Pulmonary artery endothelial cell (primary cell): Measurements from ENCODE around the gene DGKD. TPM values are rescaled to one million over a fixed set of nuclear protein-coding genes. Genes with fewer than 3 reads are reported as not detected.

Source experiments
- DNase-seq: peaks from one replicate; pipeline ENCODE4 v3.0.0-alpha.2; 2011; ENCODE audit warnings: low read depth, low spot score
- total RNA-seq: library from RNA; depleted of rRNA; stranded (reverse); fragments of >200 nt; gene quantifications from 2 replicates; pipeline ENCODE4 v1.2.3, GENCODE V29; 2014

DGKD gene
- total RNA-seq, 1 donor from 2014 or later: 6.9 TPM

GRCh38 chr2:233426619-233427342 lies 72.5 kb downstream of the DGKD start:
- DNase-seq: no peak

- DNase-seq: no peak
Measured at GRCh38 chr2:233428008-233428407, 73.7 kb downstream of the DGKD start.

- DNase-seq: no peak
Measured at GRCh38 chr2:233428438-233428837, 74.1 kb downstream of the DGKD start.

GRCh38 chr2:233429175-233429897 lies 75.0 kb downstream of the DGKD start:
- no peak for DNase-seq

- no peak for DNase-seq
Measured at GRCh38 chr2:233430081-233430480, 75.8 kb downstream of the DGKD start.

- DNase-seq: no peak
Measured at GRCh38 chr2:233430651-233431050, 76.4 kb downstream of the DGKD start.

- no peak for DNase-seq
Measured at GRCh38 chr2:233433029-233433428, 78.7 kb downstream of the DGKD start.

- DNase-seq: no peak
Measured at GRCh38 chr2:233433794-233434193, 79.5 kb downstream of the DGKD start.

- DNase-seq: no peak
Measured at GRCh38 chr2:233434666-233435330, 80.5 kb downstream of the DGKD start.

- DNase-seq: no peak
Measured at GRCh38 chr2:233435436-233436190, 81.3 kb downstream of the DGKD start.

- DNase-seq: no peak
Measured at GRCh38 chr2:233436191-233436581, 81.9 kb downstream of the DGKD start.

GRCh38 chr2:233436691-233437438 lies 82.6 kb downstream of the DGKD start:
- DNase-seq: no peak

GRCh38 chr2:233437439-233437955 lies 83.2 kb downstream of the DGKD start:
- DNase-seq: no peak

- DNase-seq: no peak
Measured at GRCh38 chr2:233438573-233439147, 84.4 kb downstream of the DGKD start.

- DNase-seq: no peak
Measured at GRCh38 chr2:233439191-233439590, 84.9 kb downstream of the DGKD start.

- no peak for DNase-seq
Measured at GRCh38 chr2:233440314-233440713, 86.0 kb downstream of the DGKD start.

- no peak for DNase-seq
Measured at GRCh38 chr2:233440714-233441113, 86.4 kb downstream of the DGKD start.

- no peak for DNase-seq
Measured at GRCh38 chr2:233441161-233442027, 87.1 kb downstream of the DGKD start.

- no peak for DNase-seq
Measured at GRCh38 chr2:233442028-233442310, 87.7 kb downstream of the DGKD start.
